WTC11 (cell line): ENCODE results near the gene TMEM176A. TPM values are rescaled to one million over a fixed set of nuclear protein-coding genes. Genes with fewer than 3 reads are reported as not detected.

Source experiments
- ATAC-seq: fragments of 200-7000 bp; cut with Tn5 transposase; 2 replicates; pipeline ENCODE4 v1.10.0; 2021; ENCODE audit warnings: mild to moderate bottlenecking, moderate library complexity
- CTCF ChIA-PET: fragments of 300-600 bp; sonication (Branson Sonifier 250); formaldehyde crosslinking; loops from one replicate; lab custom pipeline; 2021; ENCODE audit warnings: antibody characterized with exemption; lab: Charles Lee
- POLR2A ChIA-PET: fragments of 350-600 bp; sonication (Branson Sonifier 250); formaldehyde crosslinking; loops from one replicate; lab custom pipeline; 2021; ENCODE audit warnings: antibody characterized with exemption; lab: Charles Lee
- DNase-seq: peaks from one replicate; pipeline ENCODE4 v3.0.0; 2021; ENCODE audit warnings: low spot score
- H3K27ac Mint-ChIP-seq: 2 replicates; pipeline ENCODE4 v1.8.0; 2021; ENCODE audit warnings: mixed read lengths
- H3K27me3 Mint-ChIP-seq: 2 replicates; pipeline ENCODE4 v1.8.0; 2021; ENCODE audit warnings: low read depth, mild to moderate bottlenecking, moderate library complexity, mixed read lengths
- H3K36me3 Mint-ChIP-seq: 2 replicates; pipeline ENCODE4 v1.8.0; 2021; ENCODE audit warnings: mixed read lengths
- H3K4me1 Mint-ChIP-seq: 2 replicates; pipeline ENCODE4 v1.8.0; 2022; ENCODE audit warnings: mixed read lengths
- H3K4me3 Mint-ChIP-seq: 2 replicates; pipeline ENCODE4 v1.8.0; 2021; ENCODE audit warnings: mild to moderate bottlenecking, moderate library complexity, mixed read lengths
- H3K9me3 Mint-ChIP-seq: 2 replicates; pipeline ENCODE4 v1.8.0; 2021; ENCODE audit warnings: mixed read lengths
- CDX4 ChIP-seq: fragments of 250-450 bp; sonication (Bioruptor Pico); IDR thresholded peaks from 2 replicates; pipeline ENCODE4 v1.9.0; 2021; ENCODE audit warnings: moderate library complexity, mild to moderate bottlenecking, inconsistent platforms, borderline replicate concordance
- EMX1 ChIP-seq: fragments of 250-450 bp; sonication (Bioruptor Pico); IDR thresholded peaks from 2 replicates; pipeline ENCODE4 v1.8.0; 2021; ENCODE audit warnings: mild to moderate bottlenecking
- ERG ChIP-seq: fragments of 250-450 bp; sonication (Bioruptor Pico); IDR thresholded peaks from 2 replicates; pipeline ENCODE4 v1.8.0; 2021; ENCODE audit warnings: mild to moderate bottlenecking
- ETV6 ChIP-seq: sonication (generic); formaldehyde crosslinking; IDR thresholded peaks from 2 replicates; pipeline ENCODE4 v1.8.1; 2022; ENCODE audit warnings: mild to moderate bottlenecking, missing genetic modification reagents
- GRHL2 ChIP-seq: fragments of 250-450 bp; sonication (Bioruptor Pico); IDR thresholded peaks from 2 replicates; pipeline ENCODE4 v1.8.0; 2022; ENCODE audit warnings: mild to moderate bottlenecking, moderate library complexity; ENCODE audit not compliant: insufficient replicate concordance, severe bottlenecking
- IRF1 ChIP-seq: sonication (generic); formaldehyde crosslinking; IDR thresholded peaks from 2 replicates; pipeline ENCODE4 v1.8.0; 2023; ENCODE audit warnings: missing genetic modification reagents
- MLX ChIP-seq: sonication (generic); formaldehyde crosslinking; IDR thresholded peaks from 2 replicates; pipeline ENCODE4 v1.8.1; 2023; ENCODE audit warnings: mild to moderate bottlenecking, missing genetic modification reagents, moderate library complexity
- OVOL2 ChIP-seq: fragments of 250-450 bp; sonication (Bioruptor Pico); IDR thresholded peaks from 2 replicates; pipeline ENCODE4 v1.9.0; 2021; ENCODE audit warnings: mild to moderate bottlenecking, borderline replicate concordance
- RELA ChIP-seq: sonication (generic); formaldehyde crosslinking; IDR thresholded peaks from 2 replicates; pipeline ENCODE4 v1.8.1; 2022; ENCODE audit warnings: missing genetic modification reagents, mild to moderate bottlenecking, borderline replicate concordance
- STAT6 ChIP-seq: sonication (generic); formaldehyde crosslinking; conservative IDR thresholded peaks from 2 replicates; pipeline ENCODE4 v1.8.1; 2023; ENCODE audit warnings: mild to moderate bottlenecking, low read depth, missing genetic modification reagents, moderate library complexity
- TEAD4 ChIP-seq: sonication (generic); formaldehyde crosslinking; IDR thresholded peaks from 2 replicates; pipeline ENCODE4 v1.8.0; 2022; ENCODE audit warnings: mild to moderate bottlenecking, missing genetic modification reagents
- USF2 ChIP-seq: sonication (generic); formaldehyde crosslinking; IDR thresholded peaks from 2 replicates; pipeline ENCODE4 v1.8.1; 2023; ENCODE audit warnings: mild to moderate bottlenecking, missing genetic modification reagents, moderate library complexity
- ZNF219 ChIP-seq: sonication (generic); formaldehyde crosslinking; IDR thresholded peaks from 2 replicates; pipeline ENCODE4 v1.8.0; 2023; ENCODE audit warnings: missing genetic modification reagents, mild to moderate bottlenecking, borderline replicate concordance
- ZNF317 ChIP-seq: sonication (generic); formaldehyde crosslinking; IDR thresholded peaks from 2 replicates; pipeline ENCODE4 v1.8.1; 2023; ENCODE audit warnings: low read depth, mild to moderate bottlenecking, moderate library complexity, missing genetic modification reagents, borderline replicate concordance
- ZNF416 ChIP-seq: fragments of 250-450 bp; sonication (Bioruptor Pico); IDR thresholded peaks from 2 replicates; pipeline ENCODE4 v1.9.0; 2021; ENCODE audit warnings: mild to moderate bottlenecking, inconsistent platforms
- ZNF423 ChIP-seq: fragments of 250-450 bp; sonication (Bioruptor Pico); IDR thresholded peaks from 2 replicates; pipeline ENCODE4 v2.1.2; 2022; ENCODE audit warnings: mild to moderate bottlenecking, moderate library complexity
- total RNA-seq: library from RNA; stranded (reverse); gene quantifications from 3 replicates; pipeline ENCODE4 v1.2.3, GENCODE V29; 2021
- TF ChIP-seq, protein P1 (sequence below): sonication (generic); formaldehyde crosslinking; IDR thresholded peaks from 2 replicates; pipeline ENCODE4 v1.8.0; 2022; ENCODE audit warnings: missing genetic modification reagents
- TF ChIP-seq, protein P2 (sequence below): fragments of 200-600 bp; IDR thresholded peaks from 2 replicates; pipeline ENCODE4 v1.8.0; 2022; ENCODE audit warnings: antibody characterized with exemption
- TF ChIP-seq, protein P3 (sequence below): sonication (generic); formaldehyde crosslinking; IDR thresholded peaks from 2 replicates; pipeline ENCODE4 v1.8.0; 2022; ENCODE audit warnings: mild to moderate bottlenecking, missing genetic modification reagents

TMEM176A gene
- total RNA-seq, 1 experiment from 2014 or later: 0.74 TPM

DNA sequence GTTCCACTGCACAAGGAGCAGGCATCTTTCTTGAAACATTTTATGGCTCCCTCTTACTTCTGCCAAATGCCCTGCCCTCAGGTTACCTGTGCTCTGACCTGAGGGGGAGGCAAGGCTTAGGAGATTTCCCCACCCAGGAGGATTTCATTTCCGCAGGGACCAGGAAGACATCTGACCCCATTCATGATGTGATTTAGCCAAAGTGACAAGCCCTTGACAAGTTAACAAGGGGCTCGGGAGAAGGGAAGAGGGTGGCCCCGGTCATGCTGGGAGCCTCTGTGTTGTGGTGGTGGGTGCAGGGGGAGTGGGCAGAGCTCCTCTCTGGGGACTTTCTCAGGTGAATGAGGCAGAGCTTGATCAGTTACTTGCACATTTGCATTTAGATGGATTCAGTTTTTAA is 44.4 kb upstream of the TMEM176A start (continued):
- TF ChIP-seq, protein P1, sequence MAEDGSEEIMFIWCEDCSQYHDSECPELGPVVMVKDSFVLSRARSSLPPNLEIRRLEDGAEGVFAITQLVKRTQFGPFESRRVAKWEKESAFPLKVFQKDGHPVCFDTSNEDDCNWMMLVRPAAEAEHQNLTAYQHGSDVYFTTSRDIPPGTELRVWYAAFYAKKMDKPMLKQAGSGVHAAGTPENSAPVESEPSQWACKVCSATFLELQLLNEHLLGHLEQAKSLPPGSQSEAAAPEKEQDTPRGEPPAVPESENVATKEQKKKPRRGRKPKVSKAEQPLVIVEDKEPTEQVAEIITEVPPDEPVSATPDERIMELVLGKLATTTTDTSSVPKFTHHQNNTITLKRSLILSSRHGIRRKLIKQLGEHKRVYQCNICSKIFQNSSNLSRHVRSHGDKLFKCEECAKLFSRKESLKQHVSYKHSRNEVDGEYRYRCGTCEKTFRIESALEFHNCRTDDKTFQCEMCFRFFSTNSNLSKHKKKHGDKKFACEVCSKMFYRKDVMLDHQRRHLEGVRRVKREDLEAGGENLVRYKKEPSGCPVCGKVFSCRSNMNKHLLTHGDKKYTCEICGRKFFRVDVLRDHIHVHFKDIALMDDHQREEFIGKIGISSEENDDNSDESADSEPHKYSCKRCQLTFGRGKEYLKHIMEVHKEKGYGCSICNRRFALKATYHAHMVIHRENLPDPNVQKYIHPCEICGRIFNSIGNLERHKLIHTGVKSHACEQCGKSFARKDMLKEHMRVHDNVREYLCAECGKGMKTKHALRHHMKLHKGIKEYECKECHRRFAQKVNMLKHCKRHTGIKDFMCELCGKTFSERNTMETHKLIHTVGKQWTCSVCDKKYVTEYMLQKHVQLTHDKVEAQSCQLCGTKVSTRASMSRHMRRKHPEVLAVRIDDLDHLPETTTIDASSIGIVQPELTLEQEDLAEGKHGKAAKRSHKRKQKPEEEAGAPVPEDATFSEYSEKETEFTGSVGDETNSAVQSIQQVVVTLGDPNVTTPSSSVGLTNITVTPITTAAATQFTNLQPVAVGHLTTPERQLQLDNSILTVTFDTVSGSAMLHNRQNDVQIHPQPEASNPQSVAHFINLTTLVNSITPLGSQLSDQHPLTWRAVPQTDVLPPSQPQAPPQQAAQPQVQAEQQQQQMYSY (CRISPR knock-in tag): no peak
- no peak for TF ChIP-seq IRF1
- TF ChIP-seq, protein P2, sequence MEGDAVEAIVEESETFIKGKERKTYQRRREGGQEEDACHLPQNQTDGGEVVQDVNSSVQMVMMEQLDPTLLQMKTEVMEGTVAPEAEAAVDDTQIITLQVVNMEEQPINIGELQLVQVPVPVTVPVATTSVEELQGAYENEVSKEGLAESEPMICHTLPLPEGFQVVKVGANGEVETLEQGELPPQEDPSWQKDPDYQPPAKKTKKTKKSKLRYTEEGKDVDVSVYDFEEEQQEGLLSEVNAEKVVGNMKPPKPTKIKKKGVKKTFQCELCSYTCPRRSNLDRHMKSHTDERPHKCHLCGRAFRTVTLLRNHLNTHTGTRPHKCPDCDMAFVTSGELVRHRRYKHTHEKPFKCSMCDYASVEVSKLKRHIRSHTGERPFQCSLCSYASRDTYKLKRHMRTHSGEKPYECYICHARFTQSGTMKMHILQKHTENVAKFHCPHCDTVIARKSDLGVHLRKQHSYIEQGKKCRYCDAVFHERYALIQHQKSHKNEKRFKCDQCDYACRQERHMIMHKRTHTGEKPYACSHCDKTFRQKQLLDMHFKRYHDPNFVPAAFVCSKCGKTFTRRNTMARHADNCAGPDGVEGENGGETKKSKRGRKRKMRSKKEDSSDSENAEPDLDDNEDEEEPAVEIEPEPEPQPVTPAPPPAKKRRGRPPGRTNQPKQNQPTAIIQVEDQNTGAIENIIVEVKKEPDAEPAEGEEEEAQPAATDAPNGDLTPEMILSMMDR: no peak
- TF ChIP-seq, protein P3, sequence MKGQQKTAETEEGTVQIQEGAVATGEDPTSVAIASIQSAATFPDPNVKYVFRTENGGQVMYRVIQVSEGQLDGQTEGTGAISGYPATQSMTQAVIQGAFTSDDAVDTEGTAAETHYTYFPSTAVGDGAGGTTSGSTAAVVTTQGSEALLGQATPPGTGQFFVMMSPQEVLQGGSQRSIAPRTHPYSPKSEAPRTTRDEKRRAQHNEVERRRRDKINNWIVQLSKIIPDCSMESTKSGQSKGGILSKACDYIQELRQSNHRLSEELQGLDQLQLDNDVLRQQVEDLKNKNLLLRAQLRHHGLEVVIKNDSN (CRISPR knock-in tag): no peak
- no peak for TF ChIP-seq MLX
- no peak for TF ChIP-seq ZNF219
- TF ChIP-seq RELA (CRISPR knock-in tag): no peak
- no peak for TF ChIP-seq EMX1 (CRISPR knock-in tag)

DNA sequence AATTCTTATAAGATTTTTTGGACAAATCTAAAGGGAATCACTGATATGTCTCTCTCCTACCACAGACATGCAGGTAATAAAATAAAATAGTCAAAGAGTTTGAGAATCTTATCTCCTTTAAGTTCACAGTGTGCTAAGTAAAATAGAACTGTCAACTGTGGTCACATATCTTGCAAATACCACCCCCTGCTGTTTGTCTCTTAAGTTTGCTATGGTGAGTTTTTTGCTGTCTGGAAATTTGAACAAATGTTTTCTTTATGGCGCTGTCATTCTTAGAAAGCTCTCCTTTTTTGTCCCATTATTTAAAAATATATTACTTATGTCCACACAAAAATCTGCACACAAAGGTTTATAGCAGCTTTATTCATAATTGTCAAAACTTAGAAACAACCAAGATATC is 43.7 kb upstream of the TMEM176A start:
- Mint-ChIP-seq H3K9me3 (peaks cover 13% of the 10 kb centered on the region), H3K27ac (no peak overlapping the region), H3K36me3 (0 out of 2 replicates have a peak, but pooled peaks cover 5% of the 10 kb centered on the region), H3K4me1 (no peaks in the 10 kb centered on the region), H3K4me3 (no peak overlapping the region), H3K27me3 (peaks cover 64% of the 10 kb centered on the region)
- DNase-seq: no peak
- ATAC-seq: no peak
- POLR2A ChIA-PET: no interaction called here
- CTCF ChIA-PET: no interaction called here
- TF ChIP-seq ZNF423: no peak
- TF ChIP-seq, protein P1 (CRISPR knock-in tag): no peak
- no peak for TF ChIP-seq ZNF416 (CRISPR knock-in tag)
- no peak for TF ChIP-seq CDX4
- TF ChIP-seq TEAD4 (CRISPR knock-in tag): no peak
- no peak for TF ChIP-seq GRHL2 (CRISPR knock-in tag)
- no peak for TF ChIP-seq ERG
- no peak for TF ChIP-seq USF2 (CRISPR knock-in tag)
- no peak for TF ChIP-seq ZNF317 (CRISPR knock-in tag)
- no peak for TF ChIP-seq STAT6 (CRISPR knock-in tag)
- TF ChIP-seq OVOL2 (CRISPR knock-in tag): no peak
- no peak for TF ChIP-seq ETV6
